Skeletal muscle cell (primary cell): Measurements from ENCODE around the gene RDM1.
A peak's percentile ranks its signal among the peaks of the same experiment; 100 is the strongest.
"Not testable (repeated sequence)": the region's sequence is repeated elsewhere in the genome, so short reads cannot be mapped to it uniquely, and the experiment has no call there.

Experiments used
- DNase-seq: peaks from one replicate; pipeline ENCODE4 v3.0.0-alpha.2; 2010; ENCODE audit warnings: low read depth
- H3K4me3 ChIP-seq: 2 replicates; pipeline ENCODE4 v1.5.1; 2011; ENCODE audit warnings: low read depth, mild to moderate bottlenecking, control low read depth, low read length, moderate library complexity

RDM1 gene

DNA sequence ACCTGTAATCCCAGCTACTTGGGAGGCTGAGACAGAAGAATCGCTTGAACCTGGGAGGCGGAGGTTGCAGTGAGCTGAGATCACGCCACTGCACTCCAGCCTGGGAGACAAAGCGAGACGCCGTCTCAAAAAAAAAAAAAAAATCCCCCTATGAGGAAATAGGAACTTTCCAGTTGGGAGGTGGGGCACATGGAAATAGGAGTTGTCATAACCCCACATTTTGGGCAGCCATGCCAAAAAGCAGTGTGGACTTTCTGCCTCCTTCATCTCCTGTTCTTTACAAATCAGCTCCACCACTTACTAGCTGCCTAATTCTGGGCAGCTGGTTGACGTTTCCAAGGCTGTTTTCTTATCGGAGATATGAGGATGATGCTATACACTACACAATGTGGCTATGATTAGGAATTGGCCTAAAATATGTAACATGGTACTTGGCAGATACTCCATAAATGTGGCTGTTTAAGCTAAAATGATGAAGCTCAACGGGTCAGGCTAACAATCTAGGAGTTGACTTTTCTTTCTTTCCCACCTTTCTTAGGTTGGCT lies 28.9 kb downstream of the RDM1 start:
- no peak for DNase-seq
- H3K4me3 ChIP-seq = no peak overlapping the region

DNA sequence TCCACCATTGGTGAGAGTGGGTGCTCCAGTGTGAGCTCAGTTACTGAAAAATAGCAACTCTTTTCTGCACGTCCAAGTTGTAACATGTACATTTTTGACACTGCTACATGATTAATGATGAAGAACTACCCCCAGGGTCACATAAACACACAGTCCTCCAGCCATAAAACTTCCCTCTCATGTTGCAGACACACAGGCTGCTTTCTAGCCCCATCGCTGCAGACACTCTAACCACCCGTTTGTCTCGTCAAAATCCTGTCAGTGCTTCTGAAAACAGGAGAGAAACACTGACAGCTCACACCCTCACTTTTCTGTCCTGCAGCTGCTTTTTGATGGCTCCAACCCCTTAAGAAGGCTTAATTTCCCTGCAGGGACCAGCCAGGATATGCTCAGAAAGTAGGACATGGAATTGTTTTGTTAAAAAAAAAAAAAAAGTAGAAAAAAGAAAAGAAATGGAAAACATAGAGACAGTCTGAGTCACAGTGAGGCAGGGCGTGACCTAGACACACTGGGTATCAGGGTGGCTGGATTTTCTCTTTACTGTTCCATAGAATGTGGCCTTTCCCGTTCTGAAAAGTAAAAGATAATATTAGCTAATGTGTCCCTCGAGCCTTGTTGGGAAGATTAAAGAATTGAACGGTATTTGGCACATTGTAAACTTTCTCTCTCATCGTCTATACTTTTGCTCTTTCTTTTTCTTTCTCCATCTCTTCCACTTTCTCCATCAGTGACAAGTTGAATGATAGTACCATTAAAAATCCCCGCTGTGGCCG lies 29.7 kb downstream of the RDM1 start:
- peak; percentile 34 for DNase-seq
- no peak overlapping the region for H3K4me3 ChIP-seq

DNA sequence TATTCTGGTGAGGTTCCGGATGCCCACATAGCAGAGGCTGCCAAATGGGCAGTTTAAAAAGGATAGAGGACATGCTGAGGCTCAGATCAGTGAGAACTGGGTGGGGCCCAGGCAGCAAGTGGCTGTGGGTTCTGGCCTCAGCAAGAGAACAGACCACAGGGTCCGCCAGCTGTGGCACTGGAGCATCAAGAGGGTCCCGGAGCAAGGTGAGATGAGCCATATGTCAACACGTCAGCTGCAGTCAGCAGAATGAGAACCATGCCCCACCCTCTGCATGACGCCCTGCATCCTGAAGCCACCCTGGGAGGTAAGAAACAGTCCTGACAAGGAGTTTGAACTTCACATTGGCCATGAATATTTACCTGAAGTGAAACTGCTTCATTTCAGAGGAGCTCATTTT lies 30.3 kb downstream of the RDM1 start:
- no peak overlapping the region for H3K4me3 ChIP-seq
- DNase-seq = no peak

DNA sequence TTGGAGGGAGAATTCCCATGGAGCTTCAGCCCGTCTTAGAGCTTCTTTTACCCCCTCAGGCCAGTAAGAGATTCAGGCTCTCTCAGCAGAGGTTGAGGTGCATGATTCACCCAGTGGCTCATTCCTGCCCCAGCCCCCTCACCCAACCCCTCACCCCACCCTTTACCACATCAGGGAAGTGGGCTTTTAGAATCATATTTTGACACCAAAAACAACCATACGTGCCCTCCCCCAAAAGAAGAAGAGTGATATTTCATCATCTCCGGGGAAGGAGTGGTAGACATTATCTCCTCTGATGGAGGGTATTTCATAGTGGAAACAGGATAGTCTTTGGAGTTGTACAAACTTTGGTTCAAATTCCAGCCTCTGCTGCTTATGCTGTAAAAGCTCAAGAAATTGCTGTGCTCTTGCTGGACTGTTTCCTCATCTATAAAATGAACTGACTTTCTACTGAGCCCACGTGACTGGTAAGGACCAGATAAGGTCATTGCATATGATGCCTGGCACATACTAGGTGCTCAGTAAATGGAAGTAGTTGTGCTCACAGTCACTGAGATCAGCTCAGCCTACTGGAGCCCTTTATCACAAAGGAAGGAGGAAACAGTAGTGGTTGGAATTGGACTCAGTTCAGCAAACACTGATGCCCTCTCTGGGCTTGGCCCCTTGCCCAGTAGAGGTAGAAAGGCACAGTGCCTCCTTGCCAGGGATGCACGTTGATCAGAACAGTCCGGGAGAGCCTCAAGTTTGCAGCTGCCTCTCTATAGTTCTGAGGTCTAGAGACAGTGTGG lies 32.1 kb downstream of the RDM1 start:
- H3K4me3 ChIP-seq = no peak overlapping the region
- no peak for DNase-seq

DNA sequence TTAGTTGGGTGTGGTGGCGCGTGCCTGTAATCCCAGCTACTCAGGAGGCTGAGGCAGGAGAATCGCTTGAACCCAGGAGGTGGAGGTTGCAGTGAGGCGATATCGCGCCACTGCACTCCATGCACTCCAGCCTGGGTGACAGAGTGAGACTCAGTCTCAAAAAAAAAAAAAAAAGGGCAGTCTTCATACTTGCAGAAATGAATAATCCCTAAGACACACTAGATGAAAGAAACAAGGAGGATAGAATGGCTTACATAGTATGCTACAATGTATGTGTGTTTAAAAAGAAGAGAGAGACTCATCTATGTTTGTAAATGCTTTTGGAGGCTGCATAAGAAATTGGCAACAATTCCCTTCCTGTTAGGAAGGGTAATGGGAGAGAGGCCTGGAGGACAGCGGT lies 32.8 kb downstream of the RDM1 start:
- H3K4me3 ChIP-seq = not testable (repeated sequence)

DNA sequence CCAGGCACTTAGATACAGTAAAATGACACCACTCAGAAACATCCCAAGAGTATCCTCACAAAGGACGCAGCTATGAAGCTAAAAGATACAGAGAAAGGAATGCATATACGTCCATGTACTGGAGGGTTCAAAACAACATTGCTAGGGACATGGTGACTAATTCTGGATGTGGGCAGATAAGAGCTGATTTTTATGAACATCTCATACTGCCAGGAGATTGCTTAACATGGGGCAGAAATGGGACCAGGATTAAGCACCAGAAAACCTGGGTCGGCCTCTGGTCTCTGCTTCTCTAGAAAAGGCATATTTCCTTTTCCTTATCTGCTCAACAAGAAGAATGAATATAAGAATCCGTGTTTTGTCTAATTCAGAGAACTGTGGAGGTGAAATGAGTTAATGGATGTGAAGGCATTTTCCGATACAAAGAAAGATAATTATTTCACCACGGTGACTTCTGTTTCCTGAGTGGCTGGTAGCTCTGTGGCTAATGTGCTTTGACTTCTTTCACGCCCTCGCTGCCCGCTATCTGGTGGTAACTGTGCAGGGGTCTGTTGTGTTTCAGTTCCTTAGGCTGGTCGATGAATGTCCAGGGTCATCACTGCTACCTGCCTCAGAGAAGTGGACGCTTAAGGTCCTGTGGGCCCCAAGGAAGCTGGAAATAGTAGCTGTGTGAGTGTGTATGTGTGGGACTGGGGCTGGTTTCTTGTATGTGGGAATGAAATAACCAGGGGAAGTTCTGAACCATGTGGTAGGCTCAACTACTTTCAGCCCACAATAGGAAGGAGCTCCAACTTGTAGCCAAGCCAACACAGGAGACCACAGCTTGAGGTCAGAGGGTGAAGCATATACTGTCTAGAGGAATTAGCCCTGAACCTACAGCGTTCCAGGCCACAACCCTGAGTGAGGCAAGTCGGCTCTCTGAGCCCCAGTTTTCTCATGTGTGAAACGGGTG lies 34.7 kb downstream of the RDM1 start:
- H3K4me3 ChIP-seq = no peak overlapping the region
- peak; percentile 12 for DNase-seq

More for the DNA sequence above, 32.8 kb downstream of the RDM1 start:
- not testable (repeated sequence) for DNase-seq

DNA sequence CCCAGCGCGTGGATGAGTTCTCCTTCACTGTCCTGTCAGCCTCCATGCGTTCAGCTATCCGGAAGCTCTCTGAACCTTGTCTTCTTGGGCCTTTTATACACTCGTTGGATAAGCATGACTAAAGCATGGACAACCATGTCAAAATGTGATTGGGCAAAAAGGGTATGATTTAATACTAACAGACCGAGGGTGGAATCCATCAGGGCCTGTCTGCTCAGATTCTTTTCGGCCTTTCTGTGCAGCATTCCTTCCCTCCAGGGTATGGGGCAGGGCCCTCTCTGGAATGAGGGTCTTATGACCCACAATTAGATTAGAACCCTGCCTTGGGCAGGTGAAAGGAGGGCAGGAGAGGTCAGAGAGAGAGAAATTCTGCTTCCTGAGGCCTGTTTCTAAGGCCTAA lies 36.4 kb downstream of the RDM1 start:
- H3K4me3 ChIP-seq = no peak overlapping the region
- no peak for DNase-seq

DNA sequence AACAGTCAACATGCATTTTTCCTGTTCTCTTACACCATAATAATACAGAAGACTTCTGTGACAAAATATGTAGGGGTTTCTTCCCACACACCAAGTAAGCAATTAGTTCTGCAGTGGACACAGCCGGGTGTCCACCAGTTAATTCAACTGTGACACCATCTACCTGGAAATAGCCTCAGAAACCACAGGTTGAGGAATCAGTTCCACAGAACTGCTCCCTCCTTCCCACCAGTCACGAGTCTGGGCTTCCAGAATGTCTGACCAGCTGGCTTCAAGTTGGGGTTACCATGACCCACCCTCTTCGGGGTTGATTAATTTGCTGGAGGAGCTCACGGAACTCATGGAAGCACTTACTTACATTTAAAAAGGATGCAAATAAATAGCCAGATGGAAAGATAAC lies 36.8 kb downstream of the RDM1 start:
- H3K4me3 ChIP-seq = no peak overlapping the region
- DNase-seq = no peak

DNA sequence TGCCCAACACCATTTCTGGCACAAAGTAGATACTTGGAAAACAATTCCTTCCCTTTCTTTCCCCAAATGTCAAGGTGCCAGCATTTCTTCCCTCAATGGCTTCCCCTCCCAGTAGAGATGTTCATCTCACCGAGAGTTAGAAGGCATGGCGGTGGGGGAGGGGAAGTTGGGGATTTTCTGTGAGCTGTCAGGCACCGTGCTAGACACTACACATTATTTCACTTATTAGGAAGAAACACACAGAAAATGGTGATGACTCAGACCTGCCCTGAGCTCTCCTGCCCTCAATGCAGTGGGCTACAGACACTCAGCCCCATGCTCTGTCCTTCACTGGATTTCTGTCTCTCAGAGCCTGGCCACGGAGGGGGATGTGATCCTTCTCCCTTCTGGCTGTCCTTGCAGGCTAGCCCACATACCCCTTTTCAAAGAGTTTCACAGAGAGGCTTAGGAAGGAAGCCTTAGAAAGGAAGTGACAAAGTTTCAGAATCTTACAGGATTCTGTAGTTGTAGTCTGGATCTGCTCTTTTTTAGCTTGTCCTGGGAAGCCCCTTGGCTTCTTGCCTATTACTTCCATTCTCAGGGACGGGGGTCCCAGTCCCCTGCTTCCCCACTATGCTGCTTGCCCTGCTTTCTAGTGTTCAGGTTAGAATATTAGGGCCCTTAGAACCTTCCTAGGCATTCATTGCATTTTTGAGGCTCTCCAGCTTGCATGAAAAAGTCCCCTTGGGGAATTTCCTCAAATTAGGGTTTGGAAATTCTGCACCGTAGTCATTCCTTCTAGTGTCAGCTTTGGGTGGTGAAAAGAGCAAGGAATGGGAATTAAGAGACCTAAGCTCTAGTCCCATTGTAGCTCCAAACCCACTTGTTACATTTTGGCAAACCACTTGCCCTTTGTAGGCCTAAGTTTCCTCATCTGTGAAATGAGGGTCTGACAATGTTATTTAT lies 38.2 kb downstream of the RDM1 start:
- H3K4me3 ChIP-seq = no peak overlapping the region
- no peak for DNase-seq

DNA sequence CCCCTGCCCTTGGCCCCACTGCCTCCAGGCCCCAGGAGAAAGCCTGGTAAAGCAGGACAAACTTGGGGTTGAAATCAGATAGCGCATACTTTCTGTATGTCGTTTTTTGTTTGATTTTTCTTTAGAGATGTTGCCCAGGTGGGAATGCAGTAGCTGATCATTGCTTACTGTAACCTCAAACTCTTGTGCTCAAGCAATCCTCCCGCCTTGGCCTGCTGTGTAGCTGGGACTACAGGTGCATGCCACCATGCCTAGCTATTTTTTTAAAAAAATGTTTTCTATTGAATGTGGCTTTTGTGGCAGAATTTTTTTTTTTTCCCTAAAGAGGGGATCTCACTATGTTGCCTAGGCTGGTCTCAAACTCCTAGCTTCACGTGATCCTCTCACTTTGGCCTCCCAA lies 39.3 kb downstream of the RDM1 start:
- no peak overlapping the region for H3K4me3 ChIP-seq
- no peak for DNase-seq

DNA sequence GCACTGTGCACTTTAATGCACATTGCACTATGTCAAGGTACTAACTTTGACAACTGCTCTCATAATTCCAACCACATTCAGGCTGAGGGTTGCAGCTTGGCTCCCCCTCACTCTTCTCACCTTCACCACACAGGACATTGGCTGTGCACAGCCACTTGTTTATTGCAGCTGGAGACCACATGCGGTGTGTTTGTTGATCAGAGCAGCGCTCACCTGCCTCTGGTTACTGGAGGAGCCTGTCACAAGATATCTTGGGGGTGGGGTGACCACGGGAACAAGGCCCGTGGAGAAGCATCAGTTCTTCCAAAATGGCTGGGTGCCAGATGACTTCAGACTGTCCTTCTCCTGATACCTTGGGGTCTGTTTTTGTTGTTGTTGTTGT lies 39.8 kb downstream of the RDM1 start:
- no peak overlapping the region for H3K4me3 ChIP-seq
- no peak for DNase-seq

DNA sequence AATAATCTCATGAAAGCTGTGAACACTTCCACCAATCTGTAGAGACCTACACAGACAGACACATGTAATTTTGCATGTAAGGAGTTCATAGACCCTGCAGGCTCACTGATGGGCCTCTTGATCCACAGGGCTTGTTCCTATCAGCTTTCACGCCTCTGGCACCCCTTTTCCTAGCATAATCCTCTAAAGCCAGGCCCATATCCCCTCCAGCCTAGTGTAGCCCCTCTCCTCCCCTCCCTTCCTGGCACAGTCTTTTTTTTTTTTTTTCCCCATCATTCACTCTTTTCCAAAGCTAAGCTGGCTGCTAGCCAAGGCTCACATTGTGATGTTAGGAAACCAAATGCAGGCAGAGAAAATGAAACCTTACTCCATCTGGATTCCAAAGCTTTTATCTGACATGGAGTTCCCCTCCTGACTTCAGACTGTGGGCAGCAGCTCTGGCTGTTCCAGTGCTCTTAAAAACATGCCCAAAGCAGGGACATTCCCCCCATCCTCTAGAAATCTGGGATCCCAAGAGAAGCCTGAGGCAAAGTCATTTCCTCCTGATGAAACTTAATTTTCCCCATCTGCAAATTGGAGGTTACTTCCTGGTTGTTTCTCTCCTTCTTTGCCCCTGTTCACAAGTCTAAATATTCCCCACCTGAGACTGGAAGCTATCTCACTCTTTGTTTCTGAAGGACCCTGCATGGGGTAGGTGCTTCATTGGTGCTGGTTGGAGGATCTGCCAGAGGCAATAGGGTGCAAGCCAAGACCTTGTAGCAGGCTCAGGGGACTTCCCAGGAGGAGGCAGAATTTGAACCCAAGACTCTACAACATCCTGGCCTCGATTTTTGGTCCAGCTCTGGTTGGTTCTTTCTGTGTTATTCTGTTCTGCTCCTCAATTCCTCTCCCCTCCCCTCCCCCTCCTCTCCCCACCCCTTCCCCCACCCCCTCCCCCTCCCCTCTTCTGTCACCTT lies 40.5 kb downstream of the RDM1 start:
- no peak for DNase-seq
- H3K4me3 ChIP-seq = no peak overlapping the region

DNA sequence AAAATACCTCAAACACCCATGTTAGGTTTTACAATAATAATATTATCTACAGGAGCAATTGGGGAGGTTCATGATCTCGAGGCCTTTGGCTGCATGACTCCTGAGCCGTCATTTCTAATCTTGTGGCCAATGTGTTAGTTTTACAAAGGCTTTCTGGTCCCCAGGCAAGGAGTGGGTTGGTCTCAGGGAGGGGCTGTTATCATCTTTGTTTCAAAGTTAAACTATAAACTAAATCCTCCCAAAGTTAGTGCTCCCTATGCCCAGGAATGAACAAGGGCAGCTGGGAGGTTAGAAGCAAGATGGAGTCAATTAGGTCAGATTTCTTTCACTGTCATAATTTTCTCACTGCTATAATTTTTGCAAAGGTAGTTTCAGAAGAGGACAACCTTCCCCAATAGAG lies 41.3 kb downstream of the RDM1 start:
- H3K4me3 ChIP-seq = no peak overlapping the region
- no peak for DNase-seq

DNA sequence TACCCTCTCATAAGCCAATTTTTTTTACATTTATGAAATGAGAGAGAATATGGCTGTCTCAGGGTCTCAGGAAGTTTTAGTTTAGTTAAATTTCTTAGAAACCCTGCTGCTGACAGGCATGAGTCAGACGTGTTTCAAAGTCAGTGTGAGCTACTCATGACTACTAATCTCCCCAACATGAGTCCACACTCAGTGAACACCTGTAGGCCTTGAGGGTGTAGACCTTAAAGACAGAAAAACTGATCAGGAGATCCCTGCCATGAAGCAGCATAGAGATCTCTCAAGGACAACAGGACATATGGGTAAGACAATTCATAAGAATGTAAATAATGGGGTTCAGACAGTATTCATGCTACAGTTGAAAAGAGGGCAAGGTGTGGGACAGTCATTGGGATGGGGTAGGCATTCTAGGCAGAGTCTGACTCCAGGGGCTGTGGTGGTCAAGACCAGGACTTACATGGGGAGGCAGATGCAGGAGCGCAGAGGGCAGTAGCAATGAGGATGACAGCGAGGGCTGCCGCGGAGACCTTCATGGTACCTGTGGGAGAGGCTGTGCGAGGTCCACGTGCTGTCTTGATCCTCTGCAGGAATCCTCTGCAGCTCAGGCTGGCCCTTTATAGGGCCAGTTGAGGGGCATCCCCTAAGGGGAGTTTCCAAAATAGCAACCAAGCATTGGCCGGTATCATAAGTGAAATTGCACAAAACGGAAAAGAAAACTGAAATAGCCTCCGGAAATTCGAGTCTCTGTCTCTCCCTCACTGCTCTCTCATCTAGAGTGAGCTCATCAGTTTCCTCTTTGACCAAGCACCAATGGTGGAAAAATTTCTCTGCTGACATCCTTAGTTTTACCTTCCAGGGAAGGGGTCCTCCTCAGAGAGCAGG lies 50.6 kb downstream of the RDM1 start, which contains the start of gene CCL5:
Gene CCL5 (minus strand): TSS at position 588 of the 882 bp plus-strand sequence.
- DNase-seq = no peak

DNA sequence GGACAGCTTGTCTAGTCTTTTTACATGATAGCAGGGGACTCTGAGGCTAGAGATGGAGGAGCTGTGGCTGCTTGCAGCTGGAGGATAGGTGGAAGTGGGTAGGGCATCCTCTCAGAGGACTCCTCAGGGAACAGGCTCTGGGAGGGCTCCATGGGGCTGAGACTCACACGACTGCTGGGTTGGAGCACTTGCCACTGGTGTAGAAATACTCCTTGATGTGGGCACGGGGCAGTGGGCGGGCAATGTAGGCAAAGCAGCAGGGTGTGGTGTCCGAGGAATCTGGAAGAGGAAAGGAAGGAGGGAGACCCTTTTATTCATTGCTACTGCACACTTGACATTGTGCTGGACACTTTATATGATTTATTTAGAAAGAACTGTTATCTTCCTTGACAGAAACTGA lies 52.2 kb downstream of the RDM1 start:
- no peak overlapping the region for H3K4me3 ChIP-seq
- DNase-seq = no peak

More for the DNA sequence above, 50.6 kb downstream of the RDM1 start, which contains the start of gene CCL5:
- H3K4me3 ChIP-seq = no peak within 1 kb of the TSS

DNA sequence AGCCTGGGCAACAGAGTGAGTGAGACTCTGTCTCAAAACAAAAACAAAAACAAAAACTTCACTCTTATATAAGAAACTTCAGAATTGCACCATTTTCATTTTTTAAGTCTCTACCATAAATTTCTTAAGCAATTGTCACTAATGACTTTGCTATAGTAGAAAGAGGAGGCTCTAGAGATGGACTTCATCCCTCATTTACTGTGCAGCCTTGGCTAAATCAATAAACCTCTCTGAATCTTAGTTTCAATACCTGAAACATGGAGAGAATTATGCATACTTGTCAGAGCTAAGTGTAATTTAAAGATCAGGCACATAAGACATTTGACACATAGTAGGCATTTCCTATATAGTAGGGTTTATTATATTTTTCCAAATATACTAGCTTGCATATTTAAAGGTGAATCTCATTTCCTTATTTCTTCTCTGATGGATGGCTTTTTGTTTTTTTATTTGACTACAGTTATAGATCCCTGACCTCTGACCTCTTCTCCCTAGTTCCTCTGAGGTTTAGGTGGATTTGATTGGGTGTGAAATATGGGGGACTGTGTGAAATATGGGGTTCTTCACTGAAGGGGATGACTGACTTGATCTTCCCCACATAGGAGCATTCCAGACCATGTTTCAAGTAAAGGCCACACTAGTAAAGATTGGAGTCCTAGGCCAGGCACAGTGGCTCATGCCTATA lies 53.1 kb downstream of the RDM1 start:
- no peak for DNase-seq
- no peak overlapping the region for H3K4me3 ChIP-seq
